C4-2B (cell line): Measurements from ENCODE around the gene KCNAB1.

Experiments used
- H3K27ac ChIP-seq: fragments of 450-650 bp; 2 replicates; pipeline ENCODE4 v1.5.1; 2017
- ZFX ChIP-seq: fragments of 450-650 bp; IDR thresholded peaks from 2 replicates; pipeline ENCODE4 v1.6.1; 2017
- TF ChIP-seq, protein P1 (sequence below): fragments of 450-650 bp; conservative IDR thresholded peaks from 2 replicates; pipeline ENCODE4 v1.5.1; 2017; ENCODE audit warnings: mild to moderate bottlenecking

KCNAB1 gene

DNA sequence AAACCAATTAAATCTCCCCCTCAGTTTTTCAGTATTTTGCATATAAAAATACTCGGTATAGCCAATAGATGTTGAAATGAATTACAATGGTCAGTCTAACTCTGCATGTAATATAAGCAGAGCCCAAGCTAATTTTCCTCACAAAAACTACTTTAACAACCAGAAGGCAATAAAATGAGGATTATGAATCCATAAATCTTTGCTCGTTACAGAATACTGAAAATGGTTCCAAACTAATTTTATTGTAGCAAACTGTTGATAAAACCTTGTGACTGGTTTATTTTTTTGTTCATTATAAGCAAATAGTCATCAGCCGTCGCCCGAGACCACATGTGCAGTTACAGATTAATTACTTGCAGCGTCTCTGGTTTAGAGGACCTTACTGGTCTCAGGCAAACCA lies 251.3 kb downstream of the KCNAB1 start:
- TF ChIP-seq ZFX: no peak
- TF ChIP-seq, protein P1, sequence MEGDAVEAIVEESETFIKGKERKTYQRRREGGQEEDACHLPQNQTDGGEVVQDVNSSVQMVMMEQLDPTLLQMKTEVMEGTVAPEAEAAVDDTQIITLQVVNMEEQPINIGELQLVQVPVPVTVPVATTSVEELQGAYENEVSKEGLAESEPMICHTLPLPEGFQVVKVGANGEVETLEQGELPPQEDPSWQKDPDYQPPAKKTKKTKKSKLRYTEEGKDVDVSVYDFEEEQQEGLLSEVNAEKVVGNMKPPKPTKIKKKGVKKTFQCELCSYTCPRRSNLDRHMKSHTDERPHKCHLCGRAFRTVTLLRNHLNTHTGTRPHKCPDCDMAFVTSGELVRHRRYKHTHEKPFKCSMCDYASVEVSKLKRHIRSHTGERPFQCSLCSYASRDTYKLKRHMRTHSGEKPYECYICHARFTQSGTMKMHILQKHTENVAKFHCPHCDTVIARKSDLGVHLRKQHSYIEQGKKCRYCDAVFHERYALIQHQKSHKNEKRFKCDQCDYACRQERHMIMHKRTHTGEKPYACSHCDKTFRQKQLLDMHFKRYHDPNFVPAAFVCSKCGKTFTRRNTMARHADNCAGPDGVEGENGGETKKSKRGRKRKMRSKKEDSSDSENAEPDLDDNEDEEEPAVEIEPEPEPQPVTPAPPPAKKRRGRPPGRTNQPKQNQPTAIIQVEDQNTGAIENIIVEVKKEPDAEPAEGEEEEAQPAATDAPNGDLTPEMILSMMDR: no peak
- H3K27ac ChIP-seq: no peak overlapping the region

DNA sequence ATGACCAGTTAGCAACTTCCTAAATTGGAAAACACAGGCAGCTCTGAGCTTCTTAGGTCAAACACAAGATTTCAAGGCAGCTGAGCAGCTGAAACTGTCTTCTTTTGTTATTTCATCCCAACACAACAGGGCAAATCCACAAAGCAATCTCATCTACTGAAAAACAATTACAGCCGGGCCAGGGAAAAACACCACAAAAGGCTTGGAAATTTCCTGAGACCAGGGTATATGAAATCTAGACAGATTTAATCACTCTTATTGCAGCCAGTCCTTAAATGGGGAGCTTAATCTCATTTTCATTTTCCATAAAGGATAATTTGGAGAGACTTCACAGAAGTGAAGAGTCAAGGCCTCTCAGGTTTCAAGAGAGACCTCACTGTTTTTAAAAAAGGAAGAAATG lies 252.7 kb downstream of the KCNAB1 start:
- TF ChIP-seq, protein P1: no peak
- TF ChIP-seq ZFX: no peak
- H3K27ac ChIP-seq: no peak overlapping the region

DNA sequence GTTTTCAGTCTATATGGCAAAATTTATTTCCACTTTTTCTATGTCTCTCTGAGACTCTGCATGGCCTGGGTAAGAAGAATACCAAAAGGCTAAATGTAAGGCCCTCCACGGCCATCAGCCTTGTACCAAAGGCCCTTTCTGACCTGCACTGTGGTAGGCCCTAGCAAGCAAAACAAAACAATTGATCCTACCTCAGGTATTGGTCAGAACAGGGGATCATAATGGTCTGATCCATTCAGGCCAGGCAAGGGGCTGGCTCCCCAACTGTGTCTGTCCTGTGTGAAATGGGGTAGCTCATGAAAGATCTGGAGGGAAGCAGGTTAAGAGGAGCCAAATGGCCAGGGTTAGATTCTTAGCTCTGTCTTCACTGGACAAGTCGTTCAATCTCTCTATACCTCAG lies 253.3 kb downstream of the KCNAB1 start:
- TF ChIP-seq, protein P1: no peak
- H3K27ac ChIP-seq: no peak overlapping the region

DNA sequence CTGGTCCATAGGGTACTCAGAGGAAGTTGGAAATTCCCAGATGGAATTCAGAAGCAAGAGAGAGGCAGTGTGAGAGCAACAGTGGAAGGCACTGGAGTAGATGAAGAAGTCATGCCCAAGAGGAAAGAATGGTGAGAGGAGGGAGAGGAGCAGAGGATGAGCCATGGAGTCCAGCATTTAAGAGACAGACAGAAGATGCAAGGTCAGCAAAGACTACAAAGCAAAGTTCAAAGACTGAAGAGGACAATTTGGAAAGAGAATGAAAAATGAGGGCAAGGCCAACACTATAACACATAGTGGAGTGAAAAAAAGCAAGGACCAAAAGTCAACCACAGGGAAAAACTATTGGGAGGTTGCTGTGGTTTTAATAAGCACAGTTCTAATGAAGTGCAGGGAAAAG lies 255.8 kb downstream of the KCNAB1 start:
- no peak overlapping the region for H3K27ac ChIP-seq
- TF ChIP-seq, protein P1: no peak
- TF ChIP-seq ZFX: no peak

DNA sequence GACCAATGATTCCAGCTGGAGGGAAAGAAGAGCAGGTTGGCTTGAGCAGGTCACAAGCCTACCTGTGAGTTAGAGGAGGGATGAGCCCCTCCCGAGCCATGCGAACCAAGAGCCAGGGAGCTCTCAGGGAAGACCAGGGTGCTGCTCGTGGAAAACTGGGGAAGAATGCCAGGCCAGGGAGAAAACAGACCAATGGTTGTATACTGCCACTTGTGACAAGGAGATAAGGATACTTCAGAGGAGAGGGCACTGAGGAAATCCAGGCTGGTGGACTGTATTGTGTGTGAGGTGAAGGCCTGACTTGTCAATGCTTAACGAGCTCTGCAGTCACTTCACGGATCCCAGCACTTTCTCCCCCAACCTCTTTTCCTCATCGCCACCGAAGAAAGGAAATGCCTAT lies 256.9 kb downstream of the KCNAB1 start:
- H3K27ac ChIP-seq: no peak overlapping the region
- TF ChIP-seq ZFX: no peak
- TF ChIP-seq, protein P1: no peak

DNA sequence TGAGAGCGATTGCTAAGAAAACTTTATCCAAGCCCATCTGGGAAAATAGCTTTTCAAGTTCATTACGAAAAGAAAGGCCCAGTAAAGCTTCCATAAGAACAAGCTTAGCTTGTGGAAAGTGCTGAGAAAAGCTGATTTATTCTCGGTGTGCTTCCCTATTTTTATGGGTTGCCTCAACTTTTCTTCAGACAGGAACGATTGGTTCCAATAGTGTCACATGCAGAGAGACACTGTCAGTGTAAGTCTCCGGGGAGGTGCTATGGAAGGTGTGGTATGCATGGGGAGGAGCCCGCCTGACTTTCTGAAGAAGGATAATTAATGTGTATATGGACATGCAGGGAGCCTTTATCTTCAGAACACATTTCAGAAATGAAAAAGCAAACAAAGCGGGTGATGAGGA lies 257.3 kb downstream of the KCNAB1 start:
- no peak overlapping the region for H3K27ac ChIP-seq
- TF ChIP-seq, protein P1: no peak
- TF ChIP-seq ZFX: no peak

DNA sequence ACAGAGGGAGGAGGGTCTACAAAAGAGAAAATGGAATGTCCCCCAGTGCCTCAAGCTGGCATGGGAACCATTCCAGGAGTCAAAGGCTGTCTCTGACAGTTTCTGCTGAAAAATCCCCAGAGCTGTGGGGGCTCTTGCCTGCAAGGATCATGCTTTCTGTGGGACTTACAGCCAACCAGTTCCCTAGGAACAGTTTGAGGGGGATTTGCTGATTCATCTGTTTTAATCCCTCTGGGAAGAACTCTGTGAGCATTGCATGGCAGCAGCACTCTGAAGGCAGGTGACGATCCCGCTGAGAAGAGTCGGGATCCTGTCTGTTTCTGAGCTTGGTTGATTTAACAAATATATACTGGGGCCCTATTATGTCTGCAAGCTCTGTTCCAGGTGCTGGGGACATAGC lies 258.5 kb downstream of the KCNAB1 start:
- H3K27ac ChIP-seq: no peak overlapping the region
- TF ChIP-seq, protein P1: no peak
- TF ChIP-seq ZFX: no peak
